Measurements from ENCODE around the gene SATL1. TPM values are rescaled to one million over a fixed set of nuclear protein-coding genes. Genes with fewer than 3 reads are reported as not detected.

Gene SATL1
- total RNA-seq, 1 donor from 2014 or later: 0.36 TPM

- Mint-ChIP-seq H3K27ac (no peak overlapping the region), H3K9me3 (ENCODE audit: low read depth) (peaks cover 13% of the 10 kb centered on the region)
- TF ChIP-seq, protein P1, sequence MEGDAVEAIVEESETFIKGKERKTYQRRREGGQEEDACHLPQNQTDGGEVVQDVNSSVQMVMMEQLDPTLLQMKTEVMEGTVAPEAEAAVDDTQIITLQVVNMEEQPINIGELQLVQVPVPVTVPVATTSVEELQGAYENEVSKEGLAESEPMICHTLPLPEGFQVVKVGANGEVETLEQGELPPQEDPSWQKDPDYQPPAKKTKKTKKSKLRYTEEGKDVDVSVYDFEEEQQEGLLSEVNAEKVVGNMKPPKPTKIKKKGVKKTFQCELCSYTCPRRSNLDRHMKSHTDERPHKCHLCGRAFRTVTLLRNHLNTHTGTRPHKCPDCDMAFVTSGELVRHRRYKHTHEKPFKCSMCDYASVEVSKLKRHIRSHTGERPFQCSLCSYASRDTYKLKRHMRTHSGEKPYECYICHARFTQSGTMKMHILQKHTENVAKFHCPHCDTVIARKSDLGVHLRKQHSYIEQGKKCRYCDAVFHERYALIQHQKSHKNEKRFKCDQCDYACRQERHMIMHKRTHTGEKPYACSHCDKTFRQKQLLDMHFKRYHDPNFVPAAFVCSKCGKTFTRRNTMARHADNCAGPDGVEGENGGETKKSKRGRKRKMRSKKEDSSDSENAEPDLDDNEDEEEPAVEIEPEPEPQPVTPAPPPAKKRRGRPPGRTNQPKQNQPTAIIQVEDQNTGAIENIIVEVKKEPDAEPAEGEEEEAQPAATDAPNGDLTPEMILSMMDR (IDR thresholded peaks at IDR 0.05; ENCODE audit: unreplicated experiment): peak; percentile 71
Observed at GRCh38 chrX:85111347-85111746, 132.2 kb downstream of the SATL1 start.

GRCh38 chrX:85109235-85109634 lies 134.3 kb downstream of the SATL1 start:
- TF ChIP-seq, protein P1 (IDR thresholded peaks at IDR 0.05; ENCODE audit: unreplicated experiment): no peak
- no peak for DNase-seq (ENCODE audit: low spot score, unreplicated experiment)
- no peak overlapping the region for H3K27ac Mint-ChIP-seq

More at GRCh38 chrX:85111347-85111746, 132.2 kb downstream of the SATL1 start:
- Mint-ChIP-seq H3K4me1 (ENCODE audit: low read depth) (no peaks in the 10 kb centered on the region), H3K27me3 (no peaks in the 10 kb centered on the region), H3K4me3 (ENCODE audit: low read depth) (no peak overlapping the region), H3K36me3 (ENCODE audit: insufficient read depth) (no peaks in the 10 kb centered on the region)
- DNase-seq (ENCODE audit: low spot score, unreplicated experiment): no peak

GRCh38 chrX:85108165-85108564 lies 135.4 kb downstream of the SATL1 start:
- H3K27me3 Mint-ChIP-seq: no peaks in the 10 kb centered on the region
- no peaks in the 10 kb centered on the region for H3K36me3 Mint-ChIP-seq (ENCODE audit: insufficient read depth)
- H3K4me1 Mint-ChIP-seq (ENCODE audit: low read depth): no peaks in the 10 kb centered on the region
- H3K27ac Mint-ChIP-seq: no peak overlapping the region
- DNase-seq (ENCODE audit: low spot score, unreplicated experiment): no peak
- peaks cover 2% of the 10 kb centered on the region for H3K9me3 Mint-ChIP-seq (ENCODE audit: low read depth)
- TF ChIP-seq, protein P1 (IDR thresholded peaks at IDR 0.05; ENCODE audit: unreplicated experiment): no peak
- H3K4me3 Mint-ChIP-seq (ENCODE audit: low read depth): no peak overlapping the region

More at GRCh38 chrX:85109235-85109634, 134.3 kb downstream of the SATL1 start:
- Mint-ChIP-seq H3K27me3 (no peaks in the 10 kb centered on the region), H3K9me3 (ENCODE audit: low read depth) (peaks cover 3% of the 10 kb centered on the region), H3K4me1 (ENCODE audit: low read depth) (no peaks in the 10 kb centered on the region), H3K4me3 (ENCODE audit: low read depth) (no peak overlapping the region), H3K36me3 (ENCODE audit: insufficient read depth) (no peaks in the 10 kb centered on the region)

DNA sequence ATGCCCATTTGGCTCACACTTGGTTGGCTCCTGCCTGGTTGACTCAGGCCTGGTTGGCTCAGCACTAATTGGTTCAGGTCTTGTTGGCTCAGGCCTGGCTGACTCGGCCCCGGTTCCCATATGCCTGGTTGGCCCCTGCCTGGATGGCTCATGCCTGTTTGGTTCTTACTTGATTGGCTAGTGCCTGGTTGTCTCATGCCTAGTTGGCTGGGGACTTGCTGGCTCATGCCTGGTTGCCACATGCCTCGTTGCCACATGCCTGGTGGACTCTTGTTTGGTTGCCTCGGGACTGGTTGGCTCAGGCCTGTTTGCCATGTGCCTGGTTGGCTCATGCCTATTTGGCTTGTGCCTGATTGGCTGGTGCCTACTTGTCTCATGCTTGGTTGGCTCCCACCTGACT lies 136.2 kb downstream of the SATL1 start:
- TF ChIP-seq, protein P1 (IDR thresholded peaks at IDR 0.05; ENCODE audit: unreplicated experiment): no peak
- Mint-ChIP-seq H3K4me3 (ENCODE audit: low read depth) (no peak overlapping the region), H3K9me3 (ENCODE audit: low read depth) (peaks cover 2% of the 10 kb centered on the region), H3K27ac (no peak overlapping the region), H3K4me1 (ENCODE audit: low read depth) (no peaks in the 10 kb centered on the region), H3K36me3 (ENCODE audit: insufficient read depth) (no peaks in the 10 kb centered on the region), H3K27me3 (no peaks in the 10 kb centered on the region)
- DNase-seq (ENCODE audit: low spot score, unreplicated experiment): no peak

GRCh38 chrX:85089321-85089840 lies 154.2 kb downstream of the SATL1 start:
- no peak for DNase-seq (ENCODE audit: low spot score, unreplicated experiment)
- no peak overlapping the region for H3K4me3 Mint-ChIP-seq (ENCODE audit: low read depth)
- TF ChIP-seq, protein P1 (IDR thresholded peaks at IDR 0.05; ENCODE audit: unreplicated experiment): no peak
- peaks cover 22% of the 10 kb centered on the region for H3K36me3 Mint-ChIP-seq (ENCODE audit: insufficient read depth)
- H3K9me3 Mint-ChIP-seq (ENCODE audit: low read depth): peaks cover 31% of the 10 kb centered on the region
- no peaks in the 10 kb centered on the region for H3K27me3 Mint-ChIP-seq
- no peaks in the 10 kb centered on the region for H3K4me1 Mint-ChIP-seq (ENCODE audit: low read depth)
- no peak overlapping the region for H3K27ac Mint-ChIP-seq
